HEK293 (cell line): ENCODE data around the gene COL15A1.
A peak's percentile ranks its signal among the peaks of the same experiment; 100 is the strongest.

ENCODE experiments used
- ZIC2 ChIP-seq: fragments of 450-650 bp; formaldehyde crosslinking; IDR thresholded peaks from 2 replicates; pipeline ENCODE4 v1.5.1; 2016; ENCODE audit warnings: missing biosample characterization, missing genetic modification characterization
- ZNF473 ChIP-seq: fragments of 450-650 bp; formaldehyde crosslinking; IDR thresholded peaks from 2 replicates; pipeline ENCODE4 v1.5.1; 2017; ENCODE audit warnings: missing biosample characterization, missing genetic modification characterization
- ZNF596 ChIP-seq: fragments of 450-650 bp; IDR thresholded peaks from 2 replicates; pipeline ENCODE4 v1.5.0; 2018; ENCODE audit warnings: missing biosample characterization, mild to moderate bottlenecking, missing genetic modification characterization, moderate library complexity
- ZSCAN30 ChIP-seq: fragments of 450-650 bp; IDR thresholded peaks from 2 replicates; pipeline ENCODE4 v1.5.1; 2018; ENCODE audit warnings: missing biosample characterization, mild to moderate bottlenecking, missing genetic modification characterization, moderate library complexity
- TF ChIP-seq, protein P1 (sequence below): fragments of 450-650 bp; formaldehyde crosslinking; IDR thresholded peaks from 2 replicates; pipeline ENCODE4 v1.5.1; 2016; ENCODE audit warnings: missing biosample characterization, missing genetic modification characterization
- TF ChIP-seq, protein P2 (sequence below): fragments of 450-650 bp; formaldehyde crosslinking; optimal IDR thresholded peaks from 2 replicates; pipeline ENCODE3; 2016; ENCODE audit warnings: missing biosample characterization, mild to moderate bottlenecking, missing genetic modification characterization

- TF ChIP-seq, protein P1, sequence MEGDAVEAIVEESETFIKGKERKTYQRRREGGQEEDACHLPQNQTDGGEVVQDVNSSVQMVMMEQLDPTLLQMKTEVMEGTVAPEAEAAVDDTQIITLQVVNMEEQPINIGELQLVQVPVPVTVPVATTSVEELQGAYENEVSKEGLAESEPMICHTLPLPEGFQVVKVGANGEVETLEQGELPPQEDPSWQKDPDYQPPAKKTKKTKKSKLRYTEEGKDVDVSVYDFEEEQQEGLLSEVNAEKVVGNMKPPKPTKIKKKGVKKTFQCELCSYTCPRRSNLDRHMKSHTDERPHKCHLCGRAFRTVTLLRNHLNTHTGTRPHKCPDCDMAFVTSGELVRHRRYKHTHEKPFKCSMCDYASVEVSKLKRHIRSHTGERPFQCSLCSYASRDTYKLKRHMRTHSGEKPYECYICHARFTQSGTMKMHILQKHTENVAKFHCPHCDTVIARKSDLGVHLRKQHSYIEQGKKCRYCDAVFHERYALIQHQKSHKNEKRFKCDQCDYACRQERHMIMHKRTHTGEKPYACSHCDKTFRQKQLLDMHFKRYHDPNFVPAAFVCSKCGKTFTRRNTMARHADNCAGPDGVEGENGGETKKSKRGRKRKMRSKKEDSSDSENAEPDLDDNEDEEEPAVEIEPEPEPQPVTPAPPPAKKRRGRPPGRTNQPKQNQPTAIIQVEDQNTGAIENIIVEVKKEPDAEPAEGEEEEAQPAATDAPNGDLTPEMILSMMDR (tag by site-specific recombination), result no peak
- TF ChIP-seq ZIC2 (peak; percentile 98), ZNF596 (tag by site-specific recombination) (no peak), ZSCAN30 (tag by site-specific recombination) (no peak), ZNF473 (tag by site-specific recombination) (no peak)
- TF ChIP-seq, protein P2, sequence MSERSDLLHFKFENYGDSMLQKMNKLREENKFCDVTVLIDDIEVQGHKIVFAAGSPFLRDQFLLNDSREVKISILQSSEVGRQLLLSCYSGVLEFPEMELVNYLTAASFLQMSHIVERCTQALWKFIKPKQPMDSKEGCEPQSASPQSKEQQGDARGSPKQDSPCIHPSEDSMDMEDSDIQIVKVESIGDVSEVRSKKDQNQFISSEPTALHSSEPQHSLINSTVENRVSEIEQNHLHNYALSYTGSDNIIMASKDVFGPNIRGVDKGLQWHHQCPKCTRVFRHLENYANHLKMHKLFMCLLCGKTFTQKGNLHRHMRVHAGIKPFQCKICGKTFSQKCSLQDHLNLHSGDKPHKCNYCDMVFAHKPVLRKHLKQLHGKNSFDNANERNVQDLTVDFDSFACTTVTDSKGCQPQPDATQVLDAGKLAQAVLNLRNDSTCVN, result no peak
Observed at GRCh38 chr9:98989036-98990000, 45.6 kb downstream of the COL15A1 start.
